SK-N-SH treated with all-trans-retinoic acid at 6 μM for 48 hours (cell line): ENCODE measurements around the gene KLF2.

Experiments used
- ISL1 ChIP-seq: fragments of 250-450 bp; sonication (Bioruptor Pico); IDR thresholded peaks from 2 replicates; pipeline ENCODE4 v2.1.2; 2022; ENCODE audit warnings: mild to moderate bottlenecking, moderate library complexity
- OSR1 ChIP-seq: fragments of 250-450 bp; sonication (Bioruptor Pico); IDR thresholded peaks from 2 replicates; pipeline ENCODE4 v1.8.0; 2022; ENCODE audit warnings: moderate library complexity, mild to moderate bottlenecking, inconsistent platforms
- PPARA ChIP-seq: fragments of 250-450 bp; sonication (Bioruptor Pico); IDR thresholded peaks from 2 replicates; pipeline ENCODE4 v1.5.0; 2020; ENCODE audit warnings: mild to moderate bottlenecking, borderline replicate concordance
- SNAI2 ChIP-seq: fragments of 250-450 bp; sonication (Bioruptor Pico); IDR thresholded peaks from 2 replicates; pipeline ENCODE4 v1.5.0; 2020; ENCODE audit warnings: mild to moderate bottlenecking, moderate library complexity
- TCF4 ChIP-seq: fragments of 250-450 bp; sonication (Bioruptor Pico); IDR thresholded peaks from 2 replicates; pipeline ENCODE4 v1.8.0; 2021; ENCODE audit warnings: mild to moderate bottlenecking, moderate library complexity, borderline replicate concordance
- TOX ChIP-seq: fragments of 250-450 bp; sonication (Bioruptor Pico); IDR thresholded peaks from 2 replicates; pipeline ENCODE4 v1.8.0; 2021; ENCODE audit warnings: mild to moderate bottlenecking, moderate library complexity, borderline replicate concordance
- ZC3H10 ChIP-seq: fragments of 250-450 bp; sonication (Bioruptor Pico); IDR thresholded peaks from 2 replicates; pipeline ENCODE4 v1.5.1; 2021; ENCODE audit warnings: mild to moderate bottlenecking, moderate library complexity
- ZFP30 ChIP-seq: fragments of 450-650 bp; formaldehyde crosslinking; IDR thresholded peaks from 2 replicates; pipeline ENCODE4 v1.5.0; 2022; ENCODE audit warnings: mild to moderate bottlenecking, moderate library complexity
- ZNF565 ChIP-seq: fragments of 450-650 bp; formaldehyde crosslinking; conservative IDR thresholded peaks from 2 replicates; pipeline ENCODE4 v1.5.0; 2020; ENCODE audit warnings: low read depth, mild to moderate bottlenecking, moderate library complexity
- ZNF70 ChIP-seq: fragments of 450-650 bp; formaldehyde crosslinking; IDR thresholded peaks from 2 replicates; pipeline ENCODE4 v1.5.0; 2020; ENCODE audit warnings: mild to moderate bottlenecking, moderate library complexity
- TF ChIP-seq, protein P1 (sequence below): fragments of 250-450 bp; sonication (Bioruptor Pico); IDR thresholded peaks from 2 replicates; pipeline ENCODE4 v1.8.0; 2020; ENCODE audit warnings: mild to moderate bottlenecking, moderate library complexity, borderline replicate concordance
- TF ChIP-seq, protein P2 (sequence below): fragments of 250-450 bp; sonication (Bioruptor Pico); IDR thresholded peaks from 2 replicates; pipeline ENCODE4 v1.5.1; 2021; ENCODE audit warnings: mild to moderate bottlenecking, moderate library complexity
- TF ChIP-seq, protein P3 (sequence below): fragments of 250-450 bp; sonication (Bioruptor Pico); IDR thresholded peaks from 2 replicates; pipeline ENCODE4 v1.5.1; 2020; ENCODE audit warnings: low read depth, mild to moderate bottlenecking, moderate library complexity

DNA sequence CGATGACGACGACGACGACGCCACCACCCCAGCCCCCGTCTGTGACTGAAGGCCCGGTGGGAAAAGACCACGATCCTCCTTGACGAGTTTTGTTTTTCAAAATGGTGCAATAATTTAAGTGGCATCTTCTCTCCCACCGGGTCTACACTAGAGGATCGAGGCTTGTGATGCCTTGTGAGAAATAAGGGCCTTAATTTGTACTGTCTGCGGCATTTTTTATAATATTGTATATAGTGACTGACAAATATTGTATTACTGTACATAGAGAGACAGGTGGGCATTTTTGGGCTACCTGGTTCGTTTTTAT is 2.5 kb downstream of the KLF2 start:
- no peak for TF ChIP-seq TCF4 (CRISPR knock-in tag)
- no peak for TF ChIP-seq TOX (CRISPR knock-in tag)
- TF ChIP-seq, protein P1, sequence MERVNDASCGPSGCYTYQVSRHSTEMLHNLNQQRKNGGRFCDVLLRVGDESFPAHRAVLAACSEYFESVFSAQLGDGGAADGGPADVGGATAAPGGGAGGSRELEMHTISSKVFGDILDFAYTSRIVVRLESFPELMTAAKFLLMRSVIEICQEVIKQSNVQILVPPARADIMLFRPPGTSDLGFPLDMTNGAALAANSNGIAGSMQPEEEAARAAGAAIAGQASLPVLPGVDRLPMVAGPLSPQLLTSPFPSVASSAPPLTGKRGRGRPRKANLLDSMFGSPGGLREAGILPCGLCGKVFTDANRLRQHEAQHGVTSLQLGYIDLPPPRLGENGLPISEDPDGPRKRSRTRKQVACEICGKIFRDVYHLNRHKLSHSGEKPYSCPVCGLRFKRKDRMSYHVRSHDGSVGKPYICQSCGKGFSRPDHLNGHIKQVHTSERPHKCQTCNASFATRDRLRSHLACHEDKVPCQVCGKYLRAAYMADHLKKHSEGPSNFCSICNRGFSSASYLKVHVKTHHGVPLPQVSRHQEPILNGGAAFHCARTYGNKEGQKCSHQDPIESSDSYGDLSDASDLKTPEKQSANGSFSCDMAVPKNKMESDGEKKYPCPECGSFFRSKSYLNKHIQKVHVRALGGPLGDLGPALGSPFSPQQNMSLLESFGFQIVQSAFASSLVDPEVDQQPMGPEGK (CRISPR knock-in tag), result no peak
- no peak for TF ChIP-seq ZC3H10
- TF ChIP-seq SNAI2, result no peak
- TF ChIP-seq, protein P2, sequence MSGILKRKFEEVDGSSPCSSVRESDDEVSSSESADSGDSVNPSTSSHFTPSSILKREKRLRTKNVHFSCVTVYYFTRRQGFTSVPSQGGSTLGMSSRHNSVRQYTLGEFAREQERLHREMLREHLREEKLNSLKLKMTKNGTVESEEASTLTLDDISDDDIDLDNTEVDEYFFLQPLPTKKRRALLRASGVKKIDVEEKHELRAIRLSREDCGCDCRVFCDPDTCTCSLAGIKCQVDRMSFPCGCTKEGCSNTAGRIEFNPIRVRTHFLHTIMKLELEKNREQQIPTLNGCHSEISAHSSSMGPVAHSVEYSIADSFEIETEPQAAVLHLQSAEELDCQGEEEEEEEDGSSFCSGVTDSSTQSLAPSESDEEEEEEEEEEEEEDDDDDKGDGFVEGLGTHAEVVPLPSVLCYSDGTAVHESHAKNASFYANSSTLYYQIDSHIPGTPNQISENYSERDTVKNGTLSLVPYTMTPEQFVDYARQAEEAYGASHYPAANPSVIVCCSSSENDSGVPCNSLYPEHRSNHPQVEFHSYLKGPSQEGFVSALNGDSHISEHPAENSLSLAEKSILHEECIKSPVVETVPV (CRISPR knock-in tag), result no peak
- no peak for TF ChIP-seq ZFP30
- TF ChIP-seq, protein P3, sequence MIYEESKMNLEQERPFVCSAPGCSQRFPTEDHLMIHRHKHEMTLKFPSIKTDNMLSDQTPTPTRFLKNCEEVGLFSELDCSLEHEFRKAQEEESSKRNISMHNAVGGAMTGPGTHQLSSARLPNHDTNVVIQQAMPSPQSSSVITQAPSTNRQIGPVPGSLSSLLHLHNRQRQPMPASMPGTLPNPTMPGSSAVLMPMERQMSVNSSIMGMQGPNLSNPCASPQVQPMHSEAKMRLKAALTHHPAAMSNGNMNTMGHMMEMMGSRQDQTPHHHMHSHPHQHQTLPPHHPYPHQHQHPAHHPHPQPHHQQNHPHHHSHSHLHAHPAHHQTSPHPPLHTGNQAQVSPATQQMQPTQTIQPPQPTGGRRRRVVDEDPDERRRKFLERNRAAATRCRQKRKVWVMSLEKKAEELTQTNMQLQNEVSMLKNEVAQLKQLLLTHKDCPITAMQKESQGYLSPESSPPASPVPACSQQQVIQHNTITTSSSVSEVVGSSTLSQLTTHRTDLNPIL (CRISPR knock-in tag), result no peak
- no peak for TF ChIP-seq ZNF70 (CRISPR knock-in tag)
- TF ChIP-seq OSR1 (CRISPR knock-in tag), result no peak
- no peak for TF ChIP-seq ZNF565 (CRISPR knock-in tag)
- no peak for TF ChIP-seq ISL1 (CRISPR knock-in tag)
- TF ChIP-seq PPARA (CRISPR knock-in tag), result no peak
